Stimulated activated naive CD8-positive, alpha-beta T cell treated with anti-CD3 and anti-CD28 coated beads, Interleukin-15, Interleukin-2, amounts not matched to agents 100 U/mL and 50 U/mL, for 24 hours (primary cell): ENCODE results near the gene SLC22A8.
"Not testable (repeated sequence)": the region's sequence is repeated elsewhere in the genome, so short reads cannot be mapped to it uniquely, and the experiment has no call there.

Experiments
- ATAC-seq: fragments of 150-1000 bp; cut with Tn5 transposase; one replicate; pipeline ENCODE4 v1.10.0; 2021
- DNase-seq: peaks from one replicate; pipeline ENCODE4 v3.0.0; 2021

SLC22A8 gene

DNA sequence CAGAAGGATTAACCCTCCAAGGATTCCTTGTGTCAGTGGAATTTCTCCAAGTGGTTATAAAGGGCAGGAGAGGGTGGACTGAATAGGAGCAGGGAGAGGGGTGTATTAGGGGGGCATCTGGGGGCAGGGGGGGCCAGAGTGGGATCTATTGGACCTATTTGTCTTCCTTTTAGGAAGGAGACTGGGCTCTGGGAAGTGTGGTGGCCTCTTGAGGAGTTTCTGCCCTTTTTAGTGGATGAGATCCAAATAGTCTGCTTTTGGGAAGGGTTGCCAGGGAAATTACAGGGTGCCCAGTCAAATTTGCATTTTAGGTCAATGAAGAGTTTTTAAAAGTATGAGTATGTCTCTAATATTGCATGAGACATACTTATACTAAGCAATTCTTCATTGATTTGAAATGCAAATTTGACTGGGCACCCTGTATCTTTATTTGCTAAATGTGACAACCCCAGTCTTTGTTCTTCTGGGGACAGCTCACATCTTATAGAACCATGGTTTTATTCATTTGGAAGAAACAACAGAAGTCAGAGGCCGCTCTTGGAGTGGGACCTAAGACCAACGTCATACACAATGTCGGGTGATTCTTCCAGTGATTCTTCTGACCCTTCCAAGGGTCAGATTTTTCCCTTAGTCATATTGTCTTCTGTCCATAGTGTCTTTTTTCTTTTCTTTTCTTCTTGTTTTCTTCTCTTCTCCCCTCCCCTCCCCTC, 30.4 kb downstream of the SLC22A8 start:
- DNase-seq (no peak), ATAC-seq (no peak)

DNA sequence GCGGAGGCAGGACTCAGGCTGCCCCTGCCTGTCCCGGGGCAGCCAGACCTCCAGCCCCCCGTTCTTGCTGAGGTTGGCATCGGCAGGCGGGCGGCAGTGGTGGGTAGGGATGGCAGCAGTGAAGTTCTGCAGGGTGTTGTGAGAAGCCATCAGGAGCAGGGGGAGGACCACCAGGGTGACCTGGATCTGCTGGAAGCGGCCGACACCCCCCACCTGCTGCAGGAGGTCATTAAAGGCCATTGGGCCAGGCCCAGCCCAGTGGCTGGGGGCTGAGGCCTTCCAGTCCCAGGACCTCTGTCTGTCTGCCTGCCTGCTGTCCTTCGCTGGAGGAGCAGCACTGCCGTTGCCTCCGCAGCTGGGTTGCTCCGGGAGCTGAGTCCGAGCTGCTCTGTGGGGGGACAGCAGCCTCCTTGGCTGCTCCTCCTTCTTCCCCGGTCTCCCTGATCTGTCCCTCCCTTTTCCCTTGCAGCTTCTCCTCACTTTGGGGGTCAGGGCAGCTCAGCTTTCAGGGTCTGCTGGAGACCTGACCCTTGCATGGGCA, 31.1 kb downstream of the SLC22A8 start, which contains the start of gene SLC22A6:
SLC22A6 (minus strand) TSS at position 517 of the 541 bp plus-strand sequence; CDS start at position 240, 277 bp downstream.
- no peak for DNase-seq
- ATAC-seq, result no peak

DNA sequence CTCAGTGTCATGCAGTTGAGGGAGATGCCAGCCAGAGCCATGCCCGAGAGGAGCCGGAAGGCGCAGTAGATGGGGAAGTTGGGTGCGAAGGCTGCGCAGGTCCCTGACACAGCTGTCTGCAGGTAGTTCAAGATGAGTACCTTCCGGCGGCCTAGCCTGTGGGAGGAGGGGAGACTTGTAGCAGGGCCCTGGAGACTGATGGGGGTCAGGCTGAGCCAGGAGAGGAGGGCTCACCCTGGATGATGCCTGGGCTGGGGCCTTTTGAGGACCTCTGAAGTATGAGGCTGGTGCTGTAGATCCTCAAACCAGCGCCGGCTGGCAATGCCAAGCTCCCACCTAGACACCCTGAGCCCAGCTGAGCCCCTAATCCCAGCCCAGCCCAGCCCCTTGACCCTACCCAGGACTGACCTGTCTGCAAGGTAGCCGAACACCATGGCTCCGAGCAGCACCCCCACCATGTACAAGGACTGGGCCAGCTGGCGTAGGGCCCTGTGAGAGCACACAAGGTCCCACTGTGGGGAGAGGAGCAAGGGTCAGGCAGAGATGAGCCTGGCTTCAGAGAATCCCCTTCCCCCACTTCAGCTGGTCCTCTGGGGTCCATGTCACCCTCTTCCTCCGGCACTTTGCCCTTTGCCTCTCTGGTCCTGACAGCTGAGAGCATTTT, 32.0 kb downstream of the SLC22A8 start:
- no peak for ATAC-seq
- no peak for DNase-seq

DNA sequence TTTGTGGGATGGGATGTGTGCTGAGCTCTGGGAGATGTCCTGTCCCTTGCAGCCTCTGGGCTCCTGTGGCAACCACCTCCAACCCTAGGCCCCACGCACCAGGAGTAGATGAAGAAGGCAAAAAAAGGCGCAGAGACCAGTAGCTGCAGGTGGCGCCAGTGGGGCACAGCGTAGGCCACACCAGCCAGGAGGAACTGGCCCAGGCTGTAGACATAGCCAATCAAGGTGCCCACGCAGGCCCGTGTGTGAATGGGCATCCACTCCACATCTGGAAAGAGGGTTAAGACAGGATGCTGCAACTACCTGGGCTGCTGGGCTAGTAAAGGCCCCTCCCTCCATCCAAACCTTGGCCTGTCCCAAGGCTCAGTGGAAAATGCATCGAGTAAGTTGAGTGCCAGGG, 33.9 kb downstream of the SLC22A8 start:
- ATAC-seq, result no peak
- DNase-seq, result no peak

DNA sequence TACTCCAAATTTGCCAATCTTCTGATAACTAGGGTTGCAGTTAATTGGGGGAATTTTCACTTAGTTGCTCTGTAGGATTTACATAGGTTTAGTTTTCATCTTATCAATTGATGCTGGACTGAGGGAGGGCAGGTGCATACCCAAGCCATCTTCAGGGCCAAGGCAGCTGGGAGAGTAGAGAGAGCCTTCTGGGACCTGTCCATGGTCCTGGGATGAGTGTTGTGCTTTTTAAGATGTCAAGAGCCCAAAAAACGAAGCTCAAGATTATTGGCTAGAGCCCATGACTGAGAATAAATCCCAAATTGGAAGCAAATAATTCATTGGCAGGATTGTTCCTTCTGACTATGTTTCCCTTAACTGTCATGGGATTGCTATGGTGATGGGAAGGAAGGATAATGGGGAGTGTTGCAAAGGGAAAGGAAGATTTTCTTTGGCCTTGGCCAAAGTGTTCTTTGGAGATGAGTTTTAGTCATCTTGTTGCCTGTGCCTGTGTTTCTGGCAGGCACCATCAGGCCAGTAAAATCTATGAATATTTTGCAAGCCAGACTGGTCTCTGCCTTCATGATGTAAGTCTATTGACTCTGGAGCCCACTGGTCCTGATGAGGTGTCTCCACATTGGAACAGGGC, 35.4 kb downstream of the SLC22A8 start:
- no peak for DNase-seq
- ATAC-seq, result no peak

DNA sequence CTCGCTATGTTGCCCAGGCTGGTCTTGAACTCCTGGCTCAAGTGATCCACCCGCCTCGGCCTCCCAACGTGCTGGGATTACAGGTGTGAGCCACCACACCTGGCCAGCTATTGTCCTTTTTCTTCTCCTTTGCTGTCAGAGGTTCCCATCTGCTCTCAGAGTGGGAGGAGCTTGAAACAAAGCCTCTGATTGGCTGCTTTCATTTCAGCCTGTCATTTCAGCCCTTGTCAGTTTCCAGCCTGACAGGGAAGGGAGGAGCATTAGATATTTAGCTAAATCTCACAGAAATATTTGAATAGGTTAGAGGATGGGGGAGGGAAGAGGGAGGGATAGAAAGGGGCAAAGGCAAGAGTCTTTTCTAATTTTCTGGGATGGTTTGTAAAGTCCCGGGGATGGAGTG, 39.5 kb downstream of the SLC22A8 start:
- DNase-seq, result no peak
- no peak for ATAC-seq

DNA sequence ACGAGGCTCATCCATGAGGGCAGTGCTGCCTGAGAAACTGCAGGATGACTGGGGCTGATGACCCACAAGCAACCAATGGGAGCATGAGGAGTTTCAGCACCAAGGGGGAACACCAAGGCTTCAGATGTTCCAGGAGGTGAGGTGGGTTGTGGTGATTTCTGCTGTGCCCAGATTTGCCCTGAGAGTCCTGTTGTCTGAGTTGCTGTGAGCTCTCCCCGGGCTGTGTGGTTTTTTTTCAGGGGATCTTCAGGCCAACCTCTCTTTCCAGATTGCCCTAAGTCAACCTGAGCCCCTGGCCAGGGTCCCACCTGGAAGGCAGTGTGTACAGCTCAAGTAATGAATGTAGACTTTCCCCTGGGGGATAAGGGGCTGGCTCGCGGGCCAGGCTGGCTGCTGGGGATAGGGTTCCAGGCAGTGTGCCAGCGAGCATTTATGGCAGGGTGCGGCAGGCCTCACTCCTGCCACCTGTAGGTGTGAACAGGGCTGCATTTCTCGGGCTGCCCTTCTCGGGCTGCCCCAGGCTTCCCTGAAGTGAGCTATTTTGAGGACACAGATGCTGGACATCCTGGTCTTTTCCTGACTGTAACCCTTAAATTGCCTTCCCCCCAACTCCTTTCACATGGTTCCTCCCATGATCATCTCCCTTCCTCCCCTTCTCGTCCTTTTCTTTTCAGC, 40.7 kb downstream of the SLC22A8 start:
- ATAC-seq, result no peak

DNA sequence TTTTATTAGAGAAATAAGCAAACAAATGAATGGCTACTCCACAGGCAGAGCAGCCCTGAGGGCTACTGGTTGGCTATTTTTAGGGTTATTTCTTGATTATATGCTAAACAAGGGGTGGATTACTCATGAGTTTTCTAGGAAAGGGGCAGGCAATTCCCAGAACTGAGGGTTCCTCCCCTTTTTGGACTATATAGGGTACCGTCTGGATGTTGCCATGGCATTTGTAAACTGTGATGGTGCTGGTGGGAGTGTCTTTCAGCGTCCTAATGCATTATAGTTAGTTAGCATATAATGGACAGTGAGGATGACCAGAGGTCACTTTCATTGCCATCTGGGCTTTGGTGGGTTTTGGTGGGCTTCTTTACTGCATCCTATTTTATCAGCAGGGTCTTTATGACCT, 50.1 kb downstream of the SLC22A8 start:
- DNase-seq (no peak), ATAC-seq (no peak)

More for the DNA sequence above, 40.7 kb downstream of the SLC22A8 start:
- DNase-seq, result peak; percentile 20

DNA sequence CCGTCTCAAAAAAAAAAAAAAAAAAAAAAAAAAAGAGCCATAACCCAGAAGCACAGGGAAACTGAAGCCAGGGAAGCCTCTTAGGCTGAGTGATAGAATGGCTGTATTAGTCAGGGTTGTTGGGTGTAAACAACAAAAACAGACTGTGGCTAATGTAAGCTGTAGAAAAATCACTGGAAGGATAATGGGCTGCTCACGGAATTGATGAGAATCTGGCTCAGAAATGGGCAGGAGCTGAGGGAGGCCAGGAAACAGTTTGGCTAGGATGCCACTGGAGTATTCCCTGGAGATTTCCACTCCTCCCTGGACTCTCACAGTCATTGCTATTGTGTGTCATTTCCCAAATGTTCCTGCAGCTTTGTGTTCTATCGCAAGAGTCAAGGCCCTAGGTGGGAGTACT, 53.2 kb downstream of the SLC22A8 start:
- DNase-seq, result no peak
- ATAC-seq, result no peak

DNA sequence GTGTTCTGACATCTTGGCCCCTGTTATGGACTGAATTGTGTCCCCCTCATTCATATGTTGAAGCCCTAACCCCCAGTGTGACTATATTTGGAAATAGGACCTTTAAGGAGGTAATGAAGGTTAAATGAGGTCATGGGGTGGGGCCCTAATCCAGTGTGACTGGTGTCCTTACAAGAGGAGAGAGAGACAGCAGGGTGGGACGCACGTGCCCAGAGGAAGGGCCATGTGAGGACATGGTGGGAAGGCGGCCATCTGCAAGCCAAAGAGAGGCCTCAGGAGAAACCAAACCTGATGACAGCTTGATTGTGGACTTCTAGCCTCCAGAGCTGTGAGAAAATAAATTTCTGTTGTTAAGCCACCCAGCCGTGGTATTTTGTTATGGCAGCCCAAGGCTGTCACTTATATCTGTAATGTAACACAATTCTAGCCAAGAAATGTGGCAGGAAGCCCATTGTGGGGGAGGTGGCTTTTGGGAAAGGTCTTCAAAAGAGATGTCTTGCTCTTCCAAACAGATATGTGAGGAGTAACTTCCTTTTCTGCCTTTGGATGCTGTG, 54.5 kb downstream of the SLC22A8 start:
- DNase-seq (no peak), ATAC-seq (no peak)

DNA sequence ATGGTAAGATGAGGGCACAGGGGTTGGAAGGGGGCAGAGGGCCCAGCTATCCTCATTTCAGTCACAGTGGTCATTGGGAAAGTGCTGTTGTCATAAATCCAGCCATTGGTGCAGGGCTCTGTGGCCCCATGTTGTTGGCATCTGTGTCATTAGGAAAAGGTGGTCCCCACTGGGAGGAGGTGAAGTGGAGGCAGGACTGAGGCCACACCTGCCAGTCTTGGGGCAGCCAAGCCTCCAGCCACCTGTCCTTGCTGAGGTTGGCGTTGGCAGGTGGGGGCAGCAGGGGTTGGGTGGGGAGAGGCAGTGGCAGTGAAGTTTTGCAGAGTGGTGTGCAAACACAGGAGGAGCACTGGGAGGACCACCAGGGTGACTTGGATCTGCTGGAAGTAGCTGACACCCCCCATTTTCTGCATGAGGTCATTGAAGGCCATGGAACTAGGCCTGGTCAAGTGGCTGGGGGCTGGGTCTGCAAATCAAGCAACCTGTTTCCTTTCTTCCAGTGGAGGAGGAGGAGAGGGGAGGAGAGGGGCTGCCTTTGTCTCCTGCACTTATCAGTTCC, 56.1 kb downstream of the SLC22A8 start:
- ATAC-seq, result no peak
- no peak for DNase-seq

DNA sequence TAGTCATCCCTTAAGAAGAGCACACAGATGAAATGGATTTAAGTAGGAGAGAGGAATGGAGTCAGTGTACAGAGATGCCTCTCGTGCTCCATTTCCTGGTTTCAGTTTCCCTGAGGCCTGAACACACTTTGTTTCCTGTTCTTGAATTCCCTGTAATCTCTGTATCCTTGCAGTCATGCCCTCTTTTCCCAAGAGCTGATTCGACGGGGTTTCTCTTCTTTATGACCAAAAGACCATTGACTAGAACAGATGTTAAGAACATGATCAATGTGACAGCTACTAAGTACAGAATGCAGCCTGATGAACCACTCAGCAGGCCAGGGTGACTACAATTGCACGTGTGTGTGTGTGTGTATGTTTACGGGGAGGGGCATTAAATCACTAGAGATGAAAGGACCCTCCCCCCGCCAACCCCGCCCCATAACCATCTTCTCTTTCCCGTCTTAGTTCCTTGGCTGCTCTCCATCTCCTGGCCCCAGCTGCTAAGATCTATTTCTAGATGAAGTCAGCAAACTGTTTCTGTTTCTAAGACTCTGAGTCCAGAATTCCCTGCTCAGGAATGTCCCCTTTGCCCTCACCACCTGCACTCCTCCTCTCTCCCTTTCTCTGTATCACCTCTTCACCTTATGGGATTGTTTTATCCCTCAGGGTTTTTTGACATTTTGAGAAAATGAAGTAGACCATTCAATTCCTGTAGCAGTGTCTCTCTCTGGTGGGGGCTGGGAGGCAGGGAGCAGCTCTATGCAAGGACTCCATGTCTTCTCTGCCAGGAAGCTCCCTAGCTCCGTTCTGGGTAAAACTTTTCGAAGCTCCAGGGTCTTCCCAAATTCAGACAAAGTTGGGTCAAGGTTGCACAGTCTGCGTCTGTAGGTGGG, 56.9 kb downstream of the SLC22A8 start:
- ATAC-seq, result no peak
- DNase-seq, result no peak

DNA sequence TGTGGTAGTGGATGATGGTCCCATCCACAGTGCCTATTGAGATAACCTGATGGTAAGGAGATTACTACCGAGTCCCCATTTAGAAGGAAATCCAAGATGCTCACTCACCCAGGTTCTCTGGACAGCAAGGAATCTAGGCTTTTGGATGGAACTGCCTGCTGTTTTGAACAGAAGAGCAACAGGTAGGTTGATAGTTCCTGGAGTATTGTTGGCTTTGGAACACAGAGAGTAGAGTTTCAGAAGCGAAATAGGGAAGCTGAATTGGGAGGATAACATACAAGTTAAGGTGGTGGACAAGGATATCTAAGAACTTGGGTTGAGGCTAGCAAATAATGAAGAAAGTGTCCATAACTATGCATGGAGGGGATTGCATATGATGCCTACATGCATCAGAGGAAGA, 58.5 kb downstream of the SLC22A8 start:
- ATAC-seq (no peak), DNase-seq (no peak)

DNA sequence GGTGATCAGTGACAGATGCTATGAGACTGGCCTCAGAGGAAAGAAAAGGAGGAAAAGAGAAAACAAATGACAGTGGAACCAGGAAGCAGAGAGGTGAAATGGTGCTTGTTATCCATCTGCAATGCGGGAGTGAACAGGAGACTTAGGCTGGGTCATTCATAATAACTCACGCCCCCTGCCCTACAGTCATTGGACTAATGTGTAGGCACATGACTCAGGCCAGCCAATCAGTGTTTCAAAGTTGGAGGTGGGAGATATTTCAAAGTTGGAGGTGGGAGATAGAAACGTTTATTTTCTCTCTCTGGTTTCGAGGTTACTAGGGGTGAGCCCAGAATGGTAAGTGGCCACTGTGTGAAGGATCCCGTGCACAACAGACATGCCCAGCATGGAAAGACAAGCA, 61.2 kb downstream of the SLC22A8 start:
- DNase-seq (no peak), ATAC-seq (no peak)

DNA sequence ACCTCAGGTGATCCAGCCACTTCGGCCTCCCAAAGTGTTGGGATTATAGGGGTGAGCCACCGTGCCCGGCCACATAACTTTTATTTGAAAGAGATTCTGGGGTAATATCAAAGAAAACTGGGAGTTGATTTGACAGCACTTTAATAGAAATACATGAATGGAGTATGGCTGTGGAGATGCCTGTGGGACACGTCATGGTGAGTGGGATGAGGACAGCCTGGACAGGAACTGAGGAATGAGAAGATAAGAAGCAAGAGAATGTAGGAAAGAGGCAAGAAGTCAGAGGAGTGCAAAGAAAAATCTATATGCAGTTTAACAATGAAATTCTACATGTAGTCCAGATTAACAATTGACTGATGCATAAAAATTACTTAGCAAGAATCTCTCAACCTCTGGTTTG, 61.8 kb downstream of the SLC22A8 start:
- no peak for DNase-seq
- ATAC-seq, result no peak

DNA sequence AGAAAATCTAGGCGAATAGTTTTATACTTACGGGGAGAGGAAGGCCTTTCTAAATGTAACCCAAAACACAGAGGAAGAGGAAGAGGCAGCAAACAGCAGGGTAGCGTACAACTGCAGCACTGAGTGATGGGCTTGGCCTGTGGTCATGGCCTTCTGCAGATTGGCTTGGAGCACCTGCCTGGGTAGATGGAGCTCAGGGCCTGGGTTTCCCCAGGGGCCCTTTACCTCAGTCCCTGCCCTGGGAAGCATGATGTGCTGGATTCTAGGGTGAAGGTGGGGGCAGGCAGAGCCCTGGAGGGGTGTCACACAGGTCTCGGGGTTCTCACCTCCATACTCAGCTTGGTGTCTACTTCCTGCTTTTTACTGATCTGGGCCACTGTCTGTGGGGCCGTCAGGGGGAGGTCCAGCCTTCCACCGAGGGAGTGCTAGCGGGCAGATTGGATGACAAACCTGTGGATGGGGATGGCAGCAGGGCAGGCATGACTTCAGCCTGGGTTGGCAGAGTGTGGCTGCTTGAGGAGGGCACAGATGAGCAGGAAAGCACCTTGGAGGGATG, 66.8 kb downstream of the SLC22A8 start:
- ATAC-seq, result no peak
- DNase-seq, result no peak

DNA sequence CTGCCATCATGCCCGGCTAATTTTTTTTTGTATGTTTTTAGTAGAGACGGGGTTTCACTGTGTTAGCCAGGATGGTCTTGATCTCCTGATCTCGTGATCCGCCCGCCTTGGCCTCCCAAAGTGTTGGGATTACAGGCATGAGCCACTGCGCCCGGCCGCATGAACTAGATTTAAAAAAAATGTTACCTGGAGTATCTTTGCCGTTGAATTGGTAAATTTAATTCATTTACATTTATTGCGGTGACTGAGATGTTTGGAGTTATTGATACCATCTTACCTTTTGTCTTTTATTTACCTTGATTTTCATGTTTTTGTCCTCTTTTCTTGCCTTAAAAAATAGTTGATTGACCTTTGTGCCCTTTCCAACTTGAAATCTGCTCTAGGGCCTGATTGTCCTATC, 70.1 kb downstream of the SLC22A8 start:
- not testable (repeated sequence) for ATAC-seq, DNase-seq
